Hematopoietic multipotent progenitor cell treated with erythropoietin and hydrocortisone succinate and interleukin-3 and kit ligand, for 6 days (in vitro differentiated cells): ENCODE results near the gene C1orf226.
A peak's percentile ranks its signal among the peaks of the same experiment; 100 is the strongest.
"Not testable (repeated sequence)": the region's sequence is repeated elsewhere in the genome, so short reads cannot be mapped to it uniquely, and the experiment has no call there.

Source experiments
- DNase-seq: peaks from one replicate; pipeline ENCODE4 v3.0.0-alpha.2; 2015

The C1orf226 gene

GRCh38 chr1:162416909-162417308 lies 35.4 kb downstream of the C1orf226 start:
- no peak for DNase-seq

- no peak for DNase-seq
These were observed 36.1 kb downstream of the C1orf226 start for GRCh38 chr1:162417650-162418049.

- DNase-seq = peak; percentile 16
These were observed 37.1 kb downstream of the C1orf226 start for GRCh38 chr1:162418584-162418983.

GRCh38 chr1:162419450-162419931 lies 38.0 kb downstream of the C1orf226 start:
- DNase-seq = not testable (repeated sequence)

- DNase-seq = no peak
These were observed 38.6 kb downstream of the C1orf226 start for GRCh38 chr1:162420120-162420519.

- DNase-seq = no peak
These were observed 40.0 kb downstream of the C1orf226 start for GRCh38 chr1:162421258-162422164.

GRCh38 chr1:162422662-162423375 lies 41.3 kb downstream of the C1orf226 start:
- peak; percentile 69 for DNase-seq

- no peak for DNase-seq
These were observed 49.1 kb downstream of the C1orf226 start for GRCh38 chr1:162430583-162430982.

- not testable (repeated sequence) for DNase-seq
These were observed 51.6 kb downstream of the C1orf226 start for GRCh38 chr1:162432977-162433713.
